Thoracic aorta (tissue), 2 donors: ENCODE results near the gene SPINK8. TPM values are rescaled to one million over a fixed set of nuclear protein-coding genes. Genes with fewer than 3 reads are reported as not detected.
"Not testable (repeated sequence)": the region's sequence is repeated elsewhere in the genome, so short reads cannot be mapped to it uniquely, and the experiment has no call there.

Experiments
- ATAC-seq: fragments of 150-250 bp; one replicate; pipeline ENCODE4 v1.8.0; 2017; ENCODE audit warnings: low read depth; ENCODE audit not compliant: insufficient number of reproducible peaks, low FRiP score
- DNase-seq: peaks from one replicate; pipeline ENCODE4 v3.0.0-alpha.2; 2020; ENCODE audit warnings: low spot score
- H3K27ac ChIP-seq, 2 donors: fragments of 200-600 bp; sonication (generic); 1 replicate in 1 of 2; 2 replicates in 1 of 2; pipeline ENCODE4 v1.5.1; 2016; ENCODE audit warnings: mild to moderate bottlenecking in 2 of 2, moderate library complexity in 2 of 2
- H3K27me3 ChIP-seq: fragments of 200-600 bp; sonication (generic); replicated peaks from 2 replicates; pipeline ENCODE4 v1.6.0; 2016; ENCODE audit warnings: mild to moderate bottlenecking; ENCODE audit not compliant: insufficient read depth
- H3K36me3 ChIP-seq: fragments of 200-600 bp; sonication (generic); one replicate; pipeline ENCODE4 v1.5.1; 2016
- H3K4me1 ChIP-seq, 2 donors: fragments of 200-600 bp; sonication (generic); 1 replicate in 1 of 2; 2 replicates in 1 of 2; pipeline versions ENCODE4 v1.5.1 to v1.6.0; 2016; ENCODE audit warnings: low read depth in 2 of 2, mild to moderate bottlenecking in 1 of 2; ENCODE audit not compliant: control insufficient read depth in 1 of 2
- H3K4me3 ChIP-seq: fragments of 200-600 bp; sonication (generic); 2 replicates; pipeline ENCODE4 v1.5.1; 2016; ENCODE audit warnings: mild to moderate bottlenecking
- H3K9me3 ChIP-seq: fragments of 200-600 bp; sonication (generic); 2 replicates; pipeline ENCODE4 v1.5.1; 2016
- total RNA-seq, 2 donors: library from RNA; depleted of rRNA; stranded (reverse); fragments of >200 nt; gene quantifications; one replicate each; pipeline versions ENCODE4 v1.1.0 to v1.2.3, GENCODE V29; 2016
- TF ChIP-seq, protein P1 (sequence below): fragments of 200-600 bp; sonication (generic); IDR thresholded peaks from one replicate; pipeline ENCODE4 v1.5.1; 2019; ENCODE audit warnings: antibody characterized with exemption

Gene SPINK8
- total RNA-seq, 2 donors from 2014 or later, result not detected

- Histone ChIP-seq H3K27me3 (no peaks in the 10 kb centered on the region), H3K4me1 (no peaks in the 10 kb centered on the region), H3K4me3 (no peak overlapping the region), H3K36me3 (peaks cover 13% of the 10 kb centered on the region), H3K27ac (no peak overlapping the region), H3K9me3 (no peaks in the 10 kb centered on the region)
- DNase-seq, result no peak
- no peak for ATAC-seq
- TF ChIP-seq, protein P1, sequence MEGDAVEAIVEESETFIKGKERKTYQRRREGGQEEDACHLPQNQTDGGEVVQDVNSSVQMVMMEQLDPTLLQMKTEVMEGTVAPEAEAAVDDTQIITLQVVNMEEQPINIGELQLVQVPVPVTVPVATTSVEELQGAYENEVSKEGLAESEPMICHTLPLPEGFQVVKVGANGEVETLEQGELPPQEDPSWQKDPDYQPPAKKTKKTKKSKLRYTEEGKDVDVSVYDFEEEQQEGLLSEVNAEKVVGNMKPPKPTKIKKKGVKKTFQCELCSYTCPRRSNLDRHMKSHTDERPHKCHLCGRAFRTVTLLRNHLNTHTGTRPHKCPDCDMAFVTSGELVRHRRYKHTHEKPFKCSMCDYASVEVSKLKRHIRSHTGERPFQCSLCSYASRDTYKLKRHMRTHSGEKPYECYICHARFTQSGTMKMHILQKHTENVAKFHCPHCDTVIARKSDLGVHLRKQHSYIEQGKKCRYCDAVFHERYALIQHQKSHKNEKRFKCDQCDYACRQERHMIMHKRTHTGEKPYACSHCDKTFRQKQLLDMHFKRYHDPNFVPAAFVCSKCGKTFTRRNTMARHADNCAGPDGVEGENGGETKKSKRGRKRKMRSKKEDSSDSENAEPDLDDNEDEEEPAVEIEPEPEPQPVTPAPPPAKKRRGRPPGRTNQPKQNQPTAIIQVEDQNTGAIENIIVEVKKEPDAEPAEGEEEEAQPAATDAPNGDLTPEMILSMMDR, result no peak
Measured at GRCh38 chr3:48271763-48272498, 61.5 kb downstream of the SPINK8 start.

- not testable (repeated sequence) for H3K27me3 ChIP-seq, DNase-seq, H3K4me1 ChIP-seq, ATAC-seq, H3K9me3 ChIP-seq, H3K27ac ChIP-seq, H3K4me3 ChIP-seq
- H3K36me3 ChIP-seq, result peaks cover 13% of the 10 kb centered on the region
Measured at GRCh38 chr3:48271223-48271622, 62.2 kb downstream of the SPINK8 start.

GRCh38 chr3:48270306-48270705, 63.2 kb downstream of the SPINK8 start:
- Histone ChIP-seq H3K27ac (no peak overlapping the region), H3K27me3 (no peaks in the 10 kb centered on the region), H3K4me1 (no peaks in the 10 kb centered on the region), H3K36me3 (peaks cover 13% of the 10 kb centered on the region), H3K4me3 (no peak overlapping the region), H3K9me3 (no peaks in the 10 kb centered on the region)
- ATAC-seq (no peak), DNase-seq (no peak)
- TF ChIP-seq, protein P1, result no peak

- peaks cover 13% of the 10 kb centered on the region for H3K36me3 ChIP-seq
- H3K27ac ChIP-seq, result no peak overlapping the region
- H3K27me3 ChIP-seq, result no peaks in the 10 kb centered on the region
- no peaks in the 10 kb centered on the region for H3K9me3 ChIP-seq
- H3K4me3 ChIP-seq, result no peak overlapping the region
- H3K4me1 ChIP-seq, result no peaks in the 10 kb centered on the region
- DNase-seq, result no peak
- TF ChIP-seq, protein P1, result no peak
- ATAC-seq, result no peak
Measured at GRCh38 chr3:48269592-48269991, 63.9 kb downstream of the SPINK8 start.

- Histone ChIP-seq H3K9me3 (no peaks in the 10 kb centered on the region), H3K36me3 (peaks cover 13% of the 10 kb centered on the region), H3K27me3 (no peaks in the 10 kb centered on the region), H3K27ac (no peak overlapping the region), H3K4me3 (no peak overlapping the region), H3K4me1 (no peaks in the 10 kb centered on the region)
- ATAC-seq, result no peak
- DNase-seq, result no peak
- TF ChIP-seq, protein P1, result no peak
Measured at GRCh38 chr3:48268936-48269561, 64.4 kb downstream of the SPINK8 start.
